Hindlimb muscle (tissue), 1 donor: ENCODE measurements around the gene PTGS1. TPM values are rescaled to one million over a fixed set of nuclear protein-coding genes. Genes with fewer than 3 reads are reported as not detected.

ENCODE experiments used
- DNase-seq: peaks from one replicate; pipeline ENCODE4 v3.0.0-alpha.2; 2013
- polyA plus RNA-seq: library from polyadenylated mRNA; unstranded; fragments of 120-200 nt; gene quantifications from one replicate; pipeline ENCODE4 v1.2.1, GENCODE V29; 2013; ENCODE audit not compliant: insufficient read length

PTGS1 gene
- polyA plus RNA-seq, 1 donor: 4.7 TPM

DNA sequence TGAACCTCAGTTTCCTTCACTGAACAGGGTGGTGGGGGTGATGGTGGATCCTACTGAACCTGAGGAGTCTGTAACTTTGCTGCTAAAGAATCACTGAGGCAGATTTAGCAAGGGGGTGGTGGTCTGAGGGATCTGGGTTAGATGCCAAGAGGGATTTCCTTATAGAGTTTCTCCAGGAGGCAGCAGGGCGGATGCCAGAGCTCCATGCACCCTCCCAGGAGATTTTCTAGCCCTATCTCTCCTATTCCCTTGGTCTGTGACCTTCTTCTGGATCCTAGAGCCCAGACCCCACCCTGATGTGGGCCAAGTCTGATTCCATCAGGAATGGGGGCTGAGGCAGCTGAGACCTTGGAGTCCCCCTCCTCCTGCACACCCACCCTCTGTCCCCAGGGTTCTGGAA lies 6.0 kb downstream of the PTGS1 start:
- DNase-seq: no peak

DNA sequence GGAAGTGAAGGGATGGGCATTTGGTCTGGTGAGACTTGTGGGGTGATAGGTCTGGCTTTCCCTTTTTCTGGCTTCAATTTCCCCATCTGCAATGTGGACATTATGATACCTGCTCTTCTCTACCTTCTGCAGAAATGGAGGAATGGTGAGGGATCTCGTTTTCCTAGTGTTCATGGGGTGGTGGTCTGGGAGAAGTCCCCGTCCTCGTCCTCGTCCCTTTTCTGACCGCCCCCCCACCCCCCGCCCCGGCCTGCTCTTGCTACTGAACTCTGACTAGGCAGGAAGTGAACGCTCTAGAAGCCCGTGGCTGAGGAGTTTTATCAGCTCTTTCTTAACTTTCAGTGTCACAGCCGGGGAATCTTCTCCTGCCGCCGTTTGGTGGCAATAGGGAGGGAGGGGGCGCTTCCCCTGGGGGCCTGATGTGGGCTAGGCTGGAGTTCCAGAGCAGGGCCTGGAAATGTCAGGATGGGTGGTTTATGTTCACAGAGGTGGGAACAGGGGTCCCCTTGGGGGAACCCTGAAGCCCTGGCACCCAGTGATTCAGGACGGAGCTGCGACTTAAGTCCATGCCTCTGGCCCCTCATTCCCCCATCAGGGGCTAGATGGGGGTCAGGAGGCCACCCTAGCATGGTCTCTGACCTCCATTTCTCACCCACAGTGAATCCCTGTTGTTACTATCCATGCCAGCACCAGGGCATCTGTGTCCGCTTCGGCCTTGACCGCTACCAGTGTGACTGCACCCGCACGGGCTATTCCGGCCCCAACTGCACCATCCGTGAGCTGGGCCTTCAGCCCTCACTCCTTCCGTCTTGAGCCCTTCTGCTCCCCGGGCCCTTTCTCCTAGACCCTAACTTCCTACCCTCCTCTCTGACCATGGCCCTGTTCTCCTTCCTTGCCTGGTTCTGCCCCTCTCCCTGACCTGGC lies 6.7 kb downstream of the PTGS1 start:
- no peak for DNase-seq

DNA sequence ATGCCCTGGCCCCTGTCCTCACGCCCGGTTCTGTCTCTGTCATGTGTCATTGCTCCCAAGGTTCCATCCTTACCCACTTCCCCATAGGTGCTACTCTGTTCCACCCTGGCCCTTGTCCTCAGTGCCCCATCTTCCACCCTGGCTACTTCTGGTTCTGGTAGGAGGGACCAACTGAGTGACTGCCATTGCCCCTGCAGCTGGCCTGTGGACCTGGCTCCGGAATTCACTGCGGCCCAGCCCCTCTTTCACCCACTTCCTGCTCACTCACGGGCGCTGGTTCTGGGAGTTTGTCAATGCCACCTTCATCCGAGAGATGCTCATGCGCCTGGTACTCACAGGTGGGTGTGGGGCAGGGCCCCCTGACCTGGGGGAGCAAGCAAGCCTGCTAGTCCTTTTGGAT lies 7.4 kb downstream of the PTGS1 start:
- DNase-seq: no peak

- no peak for DNase-seq
Observed at GRCh38 chr9:122379340-122379739, 8.5 kb downstream of the PTGS1 start.

GRCh38 chr9:122380293-122380692 lies 9.5 kb downstream of the PTGS1 start:
- DNase-seq: no peak

GRCh38 chr9:122381206-122381950 lies 10.6 kb downstream of the PTGS1 start:
- DNase-seq: no peak

DNA sequence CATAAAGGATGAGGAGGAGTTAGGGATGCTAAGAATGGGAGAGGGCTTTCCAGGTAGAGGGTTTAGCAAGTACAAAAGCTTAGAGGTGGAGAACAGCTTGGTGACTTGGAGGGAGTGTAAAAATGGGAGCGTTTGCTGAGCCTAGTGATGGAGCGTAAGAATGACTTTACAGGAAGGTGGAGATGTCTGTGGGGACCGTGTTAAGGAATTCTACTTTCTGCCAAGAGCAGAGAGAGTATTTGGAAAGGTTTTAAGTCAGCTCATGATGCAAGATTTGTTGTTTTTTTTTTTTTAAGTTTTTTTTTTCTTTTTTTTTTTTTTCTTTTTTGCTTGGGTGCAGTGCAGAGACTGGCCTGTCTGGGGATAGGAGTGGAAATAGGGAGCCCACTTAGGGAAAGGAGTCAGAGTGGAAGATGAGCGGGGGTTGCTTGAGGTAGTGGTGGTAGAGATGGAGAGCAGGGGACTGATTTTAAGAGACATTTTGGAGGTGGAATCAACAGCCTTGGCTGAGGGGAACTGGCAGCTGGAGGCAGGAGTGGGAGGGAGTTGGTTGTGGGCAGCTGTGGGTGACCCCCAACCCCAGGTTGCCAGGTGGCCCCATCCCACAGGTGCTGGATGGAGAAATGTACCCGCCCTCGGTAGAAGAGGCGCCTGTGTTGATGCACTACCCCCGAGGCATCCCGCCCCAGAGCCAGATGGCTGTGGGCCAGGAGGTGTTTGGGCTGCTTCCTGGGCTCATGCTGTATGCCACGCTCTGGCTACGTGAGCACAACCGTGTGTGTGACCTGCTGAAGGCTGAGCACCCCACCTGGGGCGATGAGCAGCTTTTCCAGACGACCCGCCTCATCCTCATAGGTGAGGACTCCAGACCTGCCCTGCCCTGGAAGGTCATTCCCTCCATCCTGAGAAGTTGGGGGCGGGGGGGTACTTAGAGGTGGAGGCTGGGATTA lies 12.4 kb downstream of the PTGS1 start:
- DNase-seq: no peak

DNA sequence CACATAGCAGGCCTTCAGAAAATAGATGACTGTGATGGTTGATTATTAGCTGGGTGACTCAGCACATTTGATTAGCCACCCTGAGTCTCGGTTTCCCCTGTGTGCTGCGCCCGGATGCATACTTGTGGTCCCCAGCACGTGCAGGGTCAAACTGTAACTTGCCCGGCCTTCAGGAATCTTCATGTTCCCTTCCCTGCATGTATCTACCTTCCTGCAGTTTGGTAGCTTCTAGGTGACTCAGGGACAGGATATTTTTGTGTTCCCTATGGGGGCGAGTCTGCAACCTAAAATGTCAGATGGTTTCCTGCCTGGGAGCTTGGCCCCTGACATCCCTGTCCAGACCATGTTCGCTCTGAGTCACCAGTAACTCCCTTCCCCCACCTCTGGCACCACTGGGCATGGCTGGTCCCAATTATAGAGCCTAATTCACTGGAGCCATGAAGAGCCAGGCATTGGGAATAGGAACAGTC lies 13.2 kb downstream of the PTGS1 start:
- no peak for DNase-seq

GRCh38 chr9:122386311-122386872 lies 15.6 kb downstream of the PTGS1 start:
- DNase-seq: no peak

DNA sequence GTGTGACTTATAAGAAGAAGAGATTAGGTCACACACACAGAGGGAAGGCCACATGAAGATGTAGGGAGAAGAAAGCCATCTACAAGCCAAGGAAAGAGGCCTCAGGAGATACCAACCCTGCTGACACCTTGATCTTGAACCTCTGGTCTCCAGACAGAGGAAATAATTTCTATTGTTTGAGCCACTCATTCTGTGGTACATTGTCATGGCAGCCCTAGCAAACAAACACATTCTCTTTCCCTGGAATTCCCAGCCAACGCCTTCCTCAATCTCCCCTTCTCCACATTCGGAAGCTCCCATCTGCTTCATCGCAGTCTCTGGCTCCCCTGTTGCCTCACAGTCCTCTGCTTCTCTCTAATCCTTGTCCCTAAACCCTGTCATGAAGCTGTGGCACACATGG lies 16.7 kb downstream of the PTGS1 start:
- DNase-seq: no peak

DNA sequence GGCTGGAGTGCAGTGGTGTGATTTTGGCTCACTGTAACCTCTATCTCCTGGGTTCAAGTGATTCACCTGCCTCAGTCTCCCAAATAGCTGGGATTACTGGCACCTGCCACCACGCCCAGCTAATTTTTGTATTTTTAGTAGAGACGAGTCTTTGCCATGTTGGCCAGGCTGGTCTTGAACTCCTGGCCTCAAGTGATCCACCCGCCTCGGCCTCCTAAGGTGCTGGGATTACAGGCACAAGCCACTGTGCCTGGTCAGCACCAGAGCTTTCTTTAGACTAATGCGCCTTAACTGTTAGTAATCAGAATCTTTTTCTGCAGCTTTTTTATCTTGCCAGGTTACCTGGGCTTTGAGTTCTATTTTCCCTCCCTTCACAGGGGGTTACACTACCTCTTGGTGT lies 18.4 kb downstream of the PTGS1 start:
- DNase-seq: no peak

- DNase-seq: no peak
Observed at GRCh38 chr9:122389799-122390481, 19.1 kb downstream of the PTGS1 start.

- no peak for DNase-seq
Observed at GRCh38 chr9:122392284-122392683, 21.5 kb downstream of the PTGS1 start.

GRCh38 chr9:122392714-122393113 lies 21.9 kb downstream of the PTGS1 start:
- DNase-seq: no peak

GRCh38 chr9:122393284-122393983 lies 22.6 kb downstream of the PTGS1 start:
- DNase-seq: no peak

DNA sequence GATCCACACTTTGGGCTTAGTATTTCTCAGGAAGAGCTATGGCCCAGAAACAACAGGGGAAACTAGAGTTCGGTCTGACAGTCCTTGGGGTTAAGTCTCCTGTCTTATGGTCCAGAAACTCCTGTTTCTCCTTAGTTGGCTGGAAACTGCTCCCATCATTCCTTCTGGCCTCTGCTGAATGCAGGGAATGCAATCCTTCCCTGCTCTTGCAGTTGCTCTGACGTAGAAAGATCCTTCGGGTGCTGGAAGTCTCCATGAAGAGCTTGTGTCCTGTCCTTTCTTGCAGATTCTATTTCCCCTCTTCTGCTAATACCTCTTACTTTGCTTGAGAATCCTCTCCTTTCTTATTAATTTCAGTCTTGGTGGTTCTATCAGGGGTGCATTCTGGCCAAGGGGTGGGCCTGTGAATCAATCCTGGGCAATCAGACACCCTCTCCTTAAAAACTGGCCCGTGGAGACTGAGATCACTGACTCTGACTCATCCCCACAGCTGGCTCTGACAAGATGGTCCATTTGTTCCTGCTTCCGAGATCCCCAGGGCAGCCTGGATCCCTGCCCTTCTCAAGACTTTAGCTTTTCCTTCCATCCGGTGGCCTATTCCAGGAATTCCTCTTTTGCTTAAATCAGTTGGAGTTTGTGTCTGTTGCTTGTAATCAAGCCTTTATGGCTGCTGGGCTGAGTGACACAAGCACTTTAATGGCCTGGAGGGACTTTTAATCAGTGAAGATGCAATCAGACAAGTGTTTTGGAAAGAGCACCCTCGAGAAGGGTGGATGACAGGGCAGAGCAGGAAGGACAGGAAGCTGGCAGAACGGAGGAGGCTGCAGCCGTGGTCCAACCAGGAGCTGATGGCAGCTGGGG lies 23.7 kb downstream of the PTGS1 start:
- peak; percentile 56 for DNase-seq

DNA sequence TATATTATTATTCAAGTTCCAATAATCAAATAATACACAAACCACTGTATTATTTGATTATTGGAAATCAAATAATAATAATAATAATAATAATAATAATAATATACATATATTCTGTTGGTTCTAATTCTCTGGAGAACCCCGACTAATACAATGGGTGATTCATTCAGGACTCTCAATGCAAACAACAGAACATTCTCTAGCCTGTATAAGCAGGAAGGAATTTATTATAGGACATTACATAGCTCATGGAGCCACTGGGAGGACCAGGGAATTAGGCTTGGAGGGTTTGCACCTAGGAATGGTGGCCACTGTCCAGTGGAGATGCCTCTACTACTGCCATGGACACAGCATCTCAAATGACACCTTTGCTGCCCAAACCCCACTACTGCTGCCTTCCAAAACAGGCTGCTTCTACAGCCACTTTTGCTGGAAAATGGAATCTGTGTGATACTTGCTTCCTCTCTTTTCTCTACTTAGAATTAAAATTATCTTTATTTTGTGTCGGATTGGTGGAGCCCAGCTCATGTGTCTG lies 25.9 kb downstream of the PTGS1 start:
- no peak for DNase-seq

- no peak for DNase-seq
Observed at GRCh38 chr9:122397749-122398148, 26.9 kb downstream of the PTGS1 start.

DNA sequence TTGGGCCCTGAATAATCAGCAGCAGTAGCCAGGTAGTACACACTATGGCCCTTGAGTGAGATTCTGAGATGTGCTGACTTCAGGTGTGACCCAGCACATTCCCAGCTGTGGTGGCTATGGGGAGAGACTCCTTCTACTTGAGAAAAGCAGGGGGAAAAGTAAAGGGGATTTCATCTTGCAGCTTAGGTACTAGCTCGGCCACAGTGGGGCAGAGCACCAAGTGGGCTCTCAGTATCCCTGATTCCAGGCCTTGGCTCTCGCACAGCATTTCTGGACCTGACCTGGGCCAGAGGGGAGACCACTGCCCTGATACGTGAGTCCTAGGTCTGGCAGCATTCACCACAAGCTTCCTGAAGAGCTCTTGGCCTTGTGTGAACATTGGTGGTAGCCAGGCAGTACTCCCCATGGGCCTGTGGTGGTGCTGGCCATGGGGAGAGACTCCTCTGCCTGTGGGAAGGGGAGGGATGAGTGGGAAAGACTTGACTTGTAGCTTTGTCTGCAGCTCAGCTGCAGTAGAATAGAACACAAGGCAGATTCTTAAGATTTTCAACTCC lies 27.6 kb downstream of the PTGS1 start:
- DNase-seq: no peak
